ENCODE results near the gene RAP1A.
"Not testable (repeated sequence)": the region's sequence is repeated elsewhere in the genome, so short reads cannot be mapped to it uniquely, and the experiment has no call there.

Gene RAP1A

GRCh38 chr1:111656086-111657017, 36.8 kb downstream of the RAP1A start:
- Mint-ChIP-seq H3K9me3 (no peaks in the 10 kb centered on the region), H3K36me3 (peaks cover 23% of the 10 kb centered on the region), H3K4me3 (no peak overlapping the region), H3K27ac (no peak overlapping the region), H3K4me1 (peaks cover 37% of the 10 kb centered on the region)
- no peak for ATAC-seq
- no peak for DNase-seq (ENCODE audit: low spot score in 2 of 2)

DNA sequence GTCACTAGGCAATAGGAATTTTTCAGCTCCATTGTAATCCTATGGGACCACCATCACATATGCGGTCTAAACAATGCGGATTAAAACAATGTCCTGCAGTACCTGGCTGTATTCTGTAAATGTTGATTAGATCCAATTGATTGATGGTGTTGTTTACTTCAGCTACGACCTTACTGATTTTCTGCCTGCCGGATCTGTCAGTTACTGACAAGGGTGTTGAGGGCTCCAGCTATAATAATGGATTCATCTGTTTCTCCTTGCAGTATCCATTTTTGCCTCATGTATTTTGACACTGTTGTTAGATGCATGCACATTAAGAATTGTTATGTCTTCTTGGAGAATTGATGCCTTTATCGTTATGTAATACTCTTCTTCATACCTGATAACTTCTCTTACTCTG, 39.0 kb downstream of the RAP1A start:
- Mint-ChIP-seq H3K4me3 (no peak overlapping the region), H3K9me3 (no peaks in the 10 kb centered on the region), H3K36me3 (peaks cover 3% of the 10 kb centered on the region), H3K27ac (no peak overlapping the region), H3K4me1 (peaks cover 35% of the 10 kb centered on the region)
- DNase-seq (ENCODE audit: low spot score in 2 of 2) = no peak
- ATAC-seq = no peak

DNA sequence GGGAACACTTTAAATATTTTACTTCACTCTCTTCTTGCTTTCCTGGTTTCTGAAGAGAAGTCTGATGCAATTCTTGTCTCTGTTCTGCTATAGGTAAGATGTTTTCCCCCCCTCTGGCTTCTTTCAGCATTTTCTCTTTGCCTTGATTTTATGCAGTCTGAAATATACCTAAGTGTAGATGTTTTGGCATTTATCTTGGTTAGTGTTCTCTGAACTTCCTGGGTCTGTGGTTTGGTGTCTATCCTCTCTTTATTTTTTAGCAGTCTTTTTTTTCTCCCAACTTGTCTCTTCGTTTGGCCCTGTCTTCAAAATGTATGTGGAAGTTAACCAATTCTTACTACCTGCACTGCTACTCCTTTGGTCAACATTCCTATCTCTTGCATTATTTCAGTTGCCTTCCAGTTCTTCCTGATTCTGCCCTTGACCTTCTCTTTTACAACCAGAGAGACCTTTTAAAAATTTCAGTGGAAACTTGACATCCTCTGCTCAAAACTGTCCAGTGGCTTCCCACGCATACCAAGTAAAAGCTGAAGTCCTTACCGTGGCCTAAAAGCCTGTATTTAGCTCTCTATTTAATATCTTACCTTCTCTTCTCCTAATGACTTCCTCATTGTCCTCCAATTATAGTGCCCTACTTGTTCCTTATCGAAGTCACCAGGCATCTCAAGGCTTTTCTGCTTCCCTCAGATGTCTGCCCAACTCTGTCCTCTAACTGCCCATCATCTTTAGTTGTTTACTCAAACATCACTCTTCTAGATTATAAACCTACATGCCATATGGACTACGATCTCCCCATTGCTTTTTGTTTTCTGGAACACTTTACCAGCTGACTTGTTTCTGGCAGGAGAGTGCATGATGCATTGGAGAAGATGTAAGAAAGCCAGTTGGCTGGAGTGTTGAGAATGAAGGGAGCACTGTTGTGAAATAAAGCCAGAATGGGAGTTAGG, 40.9 kb downstream of the RAP1A start:
- peaks cover 31% of the 10 kb centered on the region for H3K4me1 Mint-ChIP-seq
- no peaks in the 10 kb centered on the region for H3K9me3 Mint-ChIP-seq
- no peak overlapping the region for H3K27ac Mint-ChIP-seq
- no peak overlapping the region for H3K4me3 Mint-ChIP-seq
- DNase-seq (ENCODE audit: low spot score in 2 of 2) (no peak), ATAC-seq (no peak)
- H3K36me3 Mint-ChIP-seq = peaks cover 3% of the 10 kb centered on the region

DNA sequence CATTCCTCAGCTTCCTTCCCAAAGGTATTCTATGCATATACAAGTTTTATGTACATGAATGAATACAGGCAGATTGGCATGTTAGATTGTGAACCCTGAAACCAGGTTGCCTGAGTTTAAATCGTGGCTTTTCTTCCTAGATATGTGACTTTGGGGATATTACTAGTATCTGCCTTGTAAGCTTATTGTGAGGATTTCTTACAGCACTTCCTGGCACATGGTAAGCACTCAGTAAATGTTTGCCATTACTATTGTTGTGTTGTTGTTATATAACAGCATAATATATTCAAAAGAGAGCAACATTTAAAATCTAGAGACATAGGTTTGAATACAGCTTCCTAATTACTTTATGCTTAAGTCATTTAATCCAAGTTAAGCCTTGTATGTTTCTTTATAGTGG, 45.1 kb downstream of the RAP1A start:
- Mint-ChIP-seq H3K4me1 (peaks cover 47% of the 10 kb centered on the region), H3K4me3 (peak overlapping the region; percentile 7), H3K9me3 (no peaks in the 10 kb centered on the region), H3K27ac (peak overlapping the region; percentile 76), H3K36me3 (peaks cover 45% of the 10 kb centered on the region)
- DNase-seq (ENCODE audit: low spot score in 2 of 2) = no peak
- no peak for ATAC-seq

DNA sequence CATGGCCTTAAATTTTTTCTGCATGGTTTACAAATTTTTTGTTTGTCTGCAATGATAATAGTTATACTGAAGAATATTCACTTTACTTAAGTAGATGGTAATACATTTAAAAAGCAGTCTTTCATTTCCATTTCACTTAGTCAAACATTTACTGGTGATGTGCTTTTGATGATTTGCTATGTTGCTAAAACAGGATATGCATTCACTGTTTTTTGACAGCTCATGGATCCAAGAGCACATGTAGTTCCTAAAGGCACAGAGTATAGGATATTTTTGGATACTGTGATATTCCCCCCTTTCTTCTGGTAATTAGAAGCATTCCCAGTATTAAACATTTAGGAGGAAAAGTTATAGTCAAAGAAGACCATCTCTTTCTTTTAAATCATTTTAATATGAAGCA, 45.9 kb downstream of the RAP1A start:
- Mint-ChIP-seq H3K9me3 (no peaks in the 10 kb centered on the region), H3K27ac (no peak overlapping the region), H3K36me3 (peaks cover 53% of the 10 kb centered on the region), H3K4me1 (peaks cover 56% of the 10 kb centered on the region), H3K4me3 (no peak overlapping the region)
- no peak for ATAC-seq
- DNase-seq (ENCODE audit: low spot score in 2 of 2) = no peak

DNA sequence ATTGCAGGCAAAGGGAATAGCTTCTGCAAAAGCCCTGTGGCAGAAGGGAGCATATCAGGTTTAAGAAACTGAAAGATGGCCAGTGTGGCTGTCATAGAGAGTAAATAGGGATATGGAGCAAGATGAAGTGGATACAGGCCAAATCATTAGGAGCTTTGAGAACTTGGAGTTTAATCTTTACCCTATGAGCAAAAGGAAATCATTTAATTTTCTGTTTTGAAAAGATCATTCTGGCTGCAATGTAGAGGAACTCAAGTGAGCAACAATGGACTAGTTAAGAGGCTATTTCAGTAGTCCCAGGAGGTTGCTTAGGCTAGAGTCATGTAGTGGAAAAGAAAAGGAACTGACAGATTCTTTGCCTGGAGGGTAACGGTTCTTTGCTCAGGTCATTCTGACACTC, 47.2 kb downstream of the RAP1A start:
- ATAC-seq = no peak
- DNase-seq (ENCODE audit: low spot score in 2 of 2) = no peak
- Mint-ChIP-seq H3K9me3 (no peaks in the 10 kb centered on the region), H3K4me3 (no peak overlapping the region), H3K36me3 (peaks cover 67% of the 10 kb centered on the region), H3K27ac (no peak overlapping the region), H3K4me1 (peaks cover 66% of the 10 kb centered on the region)

GRCh38 chr1:111669268-111669667, 49.7 kb downstream of the RAP1A start:
- ATAC-seq = no peak
- Mint-ChIP-seq H3K4me3 (no peak overlapping the region), H3K27ac (peak overlapping the region; percentile 60), H3K9me3 (peaks cover under 1% of the 10 kb centered on the region), H3K36me3 (peaks cover 91% of the 10 kb centered on the region), H3K4me1 (peaks cover 68% of the 10 kb centered on the region)
- DNase-seq (ENCODE audit: low spot score in 2 of 2) = no peak

GRCh38 chr1:111671852-111672251, 52.3 kb downstream of the RAP1A start:
- Mint-ChIP-seq H3K9me3 (peaks cover 12% of the 10 kb centered on the region), H3K36me3 (peaks cover 100% of the 10 kb centered on the region), H3K27ac (peak overlapping the region; percentile 49), H3K4me3 (no peak overlapping the region), H3K4me1 (peaks cover 73% of the 10 kb centered on the region)
- ATAC-seq = no peak
- DNase-seq (ENCODE audit: low spot score in 2 of 2) = no peak

DNA sequence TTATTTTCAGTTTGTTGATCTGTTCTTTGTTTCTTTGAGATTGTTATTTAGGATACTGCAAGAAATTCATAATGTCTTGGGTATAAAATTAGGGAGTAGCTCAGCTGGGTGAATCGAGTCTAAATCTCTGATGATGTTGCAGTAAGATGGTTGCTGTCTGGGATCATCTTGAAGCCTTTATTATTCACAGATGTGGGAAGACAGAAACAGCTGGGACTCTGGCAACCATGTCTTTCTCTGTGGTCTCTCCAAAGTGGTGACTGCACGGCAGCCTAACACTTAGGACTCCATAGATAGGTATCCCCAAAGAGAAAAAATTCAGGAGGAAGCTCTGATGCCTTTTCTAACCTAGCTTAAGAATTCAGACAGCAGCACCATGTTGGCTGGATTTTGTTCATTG, 52.7 kb downstream of the RAP1A start:
- Mint-ChIP-seq H3K36me3 (peaks cover 100% of the 10 kb centered on the region), H3K4me1 (peaks cover 71% of the 10 kb centered on the region), H3K27ac (peak overlapping the region; percentile 49), H3K9me3 (peaks cover 12% of the 10 kb centered on the region), H3K4me3 (no peak overlapping the region)
- no peak for ATAC-seq
- DNase-seq (ENCODE audit: low spot score in 2 of 2) = no peak

DNA sequence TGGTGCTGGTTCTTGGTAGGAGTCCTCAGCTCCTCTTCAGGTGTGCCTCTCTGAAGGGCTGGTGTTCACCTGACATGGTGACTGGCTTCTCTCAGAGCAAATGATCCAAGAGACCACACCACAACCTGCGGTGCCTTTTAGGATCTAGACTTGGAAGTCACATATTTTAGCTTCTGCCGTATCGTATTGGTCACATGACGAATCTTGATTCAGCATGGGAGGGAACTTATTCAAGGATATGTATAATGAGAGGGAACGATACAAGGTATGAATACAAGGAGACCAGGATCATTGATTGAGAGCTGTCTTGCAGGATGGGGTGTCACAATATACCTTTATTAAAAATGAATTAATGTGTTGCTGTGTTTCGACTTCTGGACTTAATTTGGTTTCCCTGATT, 58.0 kb downstream of the RAP1A start:
- peaks cover 54% of the 10 kb centered on the region for H3K4me1 Mint-ChIP-seq
- H3K4me3 Mint-ChIP-seq = no peak overlapping the region
- DNase-seq (ENCODE audit: low spot score in 2 of 2) = no peak
- no peak overlapping the region for H3K27ac Mint-ChIP-seq
- peaks cover 18% of the 10 kb centered on the region for H3K9me3 Mint-ChIP-seq
- H3K36me3 Mint-ChIP-seq = peaks cover 99% of the 10 kb centered on the region
- ATAC-seq = no peak

DNA sequence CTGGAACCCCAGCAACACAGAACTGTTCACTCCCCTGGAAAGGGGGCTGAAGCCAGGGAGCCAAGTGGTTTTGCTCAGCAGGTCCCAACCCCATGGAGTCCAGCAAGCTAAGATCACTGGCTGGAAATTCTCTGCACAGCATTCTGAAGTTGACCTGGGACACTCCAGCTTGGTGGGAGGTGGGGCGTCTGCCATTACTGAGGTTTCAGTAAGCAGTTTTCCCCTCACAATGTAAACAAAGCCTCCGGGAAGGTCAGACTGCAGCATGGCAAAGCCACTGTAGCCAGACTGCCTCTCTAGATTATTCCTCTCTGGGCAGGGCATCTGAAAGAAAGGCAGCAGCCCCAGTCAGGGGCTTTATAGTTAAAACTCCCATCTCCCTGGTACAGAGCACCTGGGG, 60.0 kb downstream of the RAP1A start:
- peaks cover 51% of the 10 kb centered on the region for H3K4me1 Mint-ChIP-seq
- no peak for DNase-seq (ENCODE audit: low spot score in 2 of 2)
- H3K4me3 Mint-ChIP-seq = no peak overlapping the region
- no peak overlapping the region for H3K27ac Mint-ChIP-seq
- peaks cover 22% of the 10 kb centered on the region for H3K9me3 Mint-ChIP-seq
- ATAC-seq = no peak
- H3K36me3 Mint-ChIP-seq = peaks cover 99% of the 10 kb centered on the region

DNA sequence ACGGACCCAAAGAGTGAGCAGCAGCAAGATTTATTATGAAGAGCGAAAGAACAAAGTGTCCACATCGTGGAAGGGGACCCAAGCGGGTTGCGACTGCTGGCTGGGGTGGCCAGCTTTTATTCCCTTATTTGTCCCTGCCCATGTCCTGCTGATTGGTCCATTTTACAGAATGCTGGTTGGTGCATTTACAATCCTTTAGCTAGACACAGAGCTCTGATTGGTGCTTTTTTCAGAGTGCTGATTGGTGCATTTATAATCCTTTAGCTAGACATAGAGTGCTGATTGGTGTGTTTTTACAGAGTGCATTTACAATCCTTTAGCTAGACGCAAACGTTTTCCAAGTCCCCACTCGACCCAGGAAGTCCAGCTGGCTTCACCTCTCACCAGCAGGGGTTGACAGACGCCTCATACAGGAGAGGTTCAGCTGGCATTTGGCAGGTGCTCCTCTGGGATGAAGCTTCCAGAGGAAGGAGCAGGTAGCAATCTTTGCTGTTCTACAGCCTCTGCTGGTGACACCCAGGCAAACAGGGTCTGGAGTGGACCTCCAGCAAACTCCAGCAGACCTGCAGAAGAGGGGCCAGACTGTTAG, 60.7 kb downstream of the RAP1A start:
- peaks cover 18% of the 10 kb centered on the region for H3K9me3 Mint-ChIP-seq
- peaks cover 47% of the 10 kb centered on the region for H3K4me1 Mint-ChIP-seq
- ATAC-seq; DNase-seq (ENCODE audit: low spot score in 2 of 2); H3K4me3 Mint-ChIP-seq: not testable (repeated sequence)
- peak overlapping the region; percentile 6 for H3K27ac Mint-ChIP-seq
- H3K36me3 Mint-ChIP-seq = peaks cover 99% of the 10 kb centered on the region

DNA sequence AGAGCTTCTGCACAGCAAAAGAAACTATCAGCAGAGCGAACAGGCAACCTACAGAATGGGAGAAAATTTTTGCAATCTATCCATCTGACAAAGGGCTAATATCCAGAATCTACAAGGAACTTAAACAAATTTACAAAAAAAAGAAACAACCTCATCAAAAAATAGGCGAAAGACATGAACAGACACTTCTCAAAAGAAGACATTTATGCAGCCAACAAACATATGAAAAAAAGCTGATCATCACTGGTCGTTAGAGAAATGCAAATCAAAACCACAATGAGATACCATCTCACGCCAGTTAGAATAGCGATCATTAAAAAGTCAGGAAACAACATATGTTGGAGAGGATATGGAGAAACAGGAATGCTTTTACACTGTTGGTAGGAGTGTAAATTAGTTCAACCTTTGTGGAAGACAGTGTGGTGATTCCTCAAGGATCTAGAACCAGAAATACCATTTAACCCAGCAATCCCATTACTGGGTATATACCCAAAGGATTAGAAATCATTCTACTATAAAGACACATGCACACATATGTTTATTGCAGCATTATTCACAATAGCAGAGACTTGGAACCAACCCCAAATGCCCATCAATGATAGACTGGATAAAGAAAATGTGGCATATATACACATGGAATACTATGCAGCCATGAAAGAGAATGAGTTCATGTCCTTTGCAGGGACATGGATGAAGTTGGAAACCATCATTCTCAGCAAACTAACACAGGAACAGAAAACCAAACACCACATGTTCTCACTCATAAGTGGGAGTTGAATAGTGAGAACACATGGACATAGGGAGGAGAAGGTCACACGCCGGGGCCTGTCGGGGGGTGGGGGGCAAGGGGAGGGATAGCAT, 65.9 kb downstream of the RAP1A start:
- DNase-seq (ENCODE audit: low spot score in 2 of 2); H3K4me3 Mint-ChIP-seq; ATAC-seq: not testable (repeated sequence)
- Mint-ChIP-seq H3K4me1 (peaks cover 77% of the 10 kb centered on the region), H3K27ac (peak overlapping the region; percentile 55), H3K9me3 (peaks cover 11% of the 10 kb centered on the region), H3K36me3 (peaks cover 96% of the 10 kb centered on the region)

DNA sequence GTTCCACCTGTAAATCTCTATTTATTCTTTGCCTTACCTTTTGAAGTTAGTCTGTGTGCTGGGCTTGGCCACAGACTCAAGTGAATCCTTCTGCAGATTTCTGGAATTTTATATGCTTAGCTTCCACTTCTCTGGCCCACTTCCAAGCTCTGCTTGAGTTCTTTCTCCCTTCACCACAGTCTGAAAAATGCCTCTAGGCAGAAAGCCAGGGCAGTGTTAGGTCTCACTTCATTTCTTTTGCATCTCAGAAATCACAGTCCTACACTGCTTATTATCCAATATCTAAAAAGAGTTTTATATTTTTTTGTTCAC, 70.7 kb downstream of the RAP1A start:
- peaks cover 74% of the 10 kb centered on the region for H3K4me1 Mint-ChIP-seq
- no peak overlapping the region for H3K4me3 Mint-ChIP-seq
- ATAC-seq (no peak), DNase-seq (ENCODE audit: low spot score in 2 of 2) (no peak)
- H3K9me3 Mint-ChIP-seq = no peaks in the 10 kb centered on the region
- peak overlapping the region; percentile 46 for H3K27ac Mint-ChIP-seq
- peaks cover 97% of the 10 kb centered on the region for H3K36me3 Mint-ChIP-seq

Measured in stimulated activated effector memory CD8-positive, alpha-beta T cell treated with anti-CD3 and anti-CD28 coated beads, Interleukin-12 subunit alpha, Interleukin-12 subunit beta, amount 100 ng/mL, for 72 hours (primary cell).